GM19043 (cell line): Measurements from ENCODE around the gene TNNT1.

ENCODE experiments used
- ATAC-seq: cut with Tn5 transposase; IDR thresholded peaks from one replicate; pipeline ENCODE4 v1.9.1; 2021; ENCODE audit warnings: low read depth; ENCODE audit not compliant: unreplicated experiment

TNNT1 gene

DNA sequence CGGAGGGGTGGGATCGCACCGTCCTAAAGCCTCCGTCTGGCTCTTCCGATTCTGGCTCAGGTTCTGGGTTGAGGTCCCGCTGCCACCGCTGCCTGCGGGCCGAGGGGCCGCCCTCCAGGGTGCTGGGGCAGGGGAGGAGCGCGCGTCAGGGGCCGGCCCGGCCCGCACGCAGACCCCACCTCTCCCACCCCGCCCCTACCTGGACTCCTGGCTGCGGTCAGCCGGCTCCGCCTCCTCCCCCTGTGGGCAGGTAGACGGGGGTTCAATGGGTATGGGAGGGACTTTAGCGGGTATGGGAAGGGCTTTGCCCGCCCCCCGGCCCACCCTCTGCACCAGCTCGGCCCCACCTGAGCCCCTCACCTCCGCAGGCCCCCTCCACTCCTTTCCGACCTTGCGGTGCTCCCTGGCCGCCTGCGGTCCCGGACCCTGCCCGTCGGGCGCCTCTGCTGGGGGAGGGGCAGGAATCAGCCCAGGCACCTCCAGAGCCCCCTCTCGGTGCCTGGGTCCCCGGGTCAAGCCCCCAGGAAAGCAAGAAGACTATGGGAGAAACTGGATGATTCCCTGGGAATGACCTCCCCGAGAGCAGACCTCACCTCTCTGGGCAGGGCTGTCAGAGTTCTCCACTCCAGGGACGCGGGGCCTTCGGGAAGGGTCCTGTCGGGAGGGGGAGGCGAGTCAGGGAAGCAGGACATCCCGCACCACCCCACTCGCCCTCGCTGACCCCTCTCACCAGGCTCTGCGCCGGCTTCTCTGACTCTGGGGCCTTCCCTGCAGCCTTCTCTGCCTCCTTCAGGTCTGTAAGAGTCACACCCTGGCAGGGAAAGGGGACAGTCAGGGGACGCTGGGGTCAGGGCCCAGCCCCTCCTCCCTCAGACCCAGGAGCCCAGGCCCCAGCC, 56.3 kb downstream of the TNNT1 start:
- no peak for ATAC-seq

DNA sequence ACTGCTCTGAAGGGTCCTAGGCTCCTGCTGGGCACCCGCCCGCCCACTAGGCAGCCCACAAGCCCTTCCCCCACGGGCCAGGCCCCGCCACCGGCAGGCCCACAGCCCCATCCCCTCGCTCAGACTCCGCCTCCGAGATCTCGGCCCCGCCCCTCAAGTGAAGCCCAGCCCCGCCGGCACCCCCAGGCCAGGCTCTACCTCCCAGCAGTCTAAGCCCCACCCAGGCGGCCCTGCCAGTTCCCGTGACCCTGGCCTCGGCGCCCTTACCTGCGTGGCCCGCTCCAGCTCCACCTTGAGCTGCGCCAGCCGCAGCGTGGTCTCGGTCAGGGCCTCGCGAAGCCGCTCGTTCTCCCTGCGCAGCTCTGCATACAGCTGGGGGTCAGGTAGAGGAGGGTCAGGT, 57.1 kb downstream of the TNNT1 start:
- no peak for ATAC-seq

DNA sequence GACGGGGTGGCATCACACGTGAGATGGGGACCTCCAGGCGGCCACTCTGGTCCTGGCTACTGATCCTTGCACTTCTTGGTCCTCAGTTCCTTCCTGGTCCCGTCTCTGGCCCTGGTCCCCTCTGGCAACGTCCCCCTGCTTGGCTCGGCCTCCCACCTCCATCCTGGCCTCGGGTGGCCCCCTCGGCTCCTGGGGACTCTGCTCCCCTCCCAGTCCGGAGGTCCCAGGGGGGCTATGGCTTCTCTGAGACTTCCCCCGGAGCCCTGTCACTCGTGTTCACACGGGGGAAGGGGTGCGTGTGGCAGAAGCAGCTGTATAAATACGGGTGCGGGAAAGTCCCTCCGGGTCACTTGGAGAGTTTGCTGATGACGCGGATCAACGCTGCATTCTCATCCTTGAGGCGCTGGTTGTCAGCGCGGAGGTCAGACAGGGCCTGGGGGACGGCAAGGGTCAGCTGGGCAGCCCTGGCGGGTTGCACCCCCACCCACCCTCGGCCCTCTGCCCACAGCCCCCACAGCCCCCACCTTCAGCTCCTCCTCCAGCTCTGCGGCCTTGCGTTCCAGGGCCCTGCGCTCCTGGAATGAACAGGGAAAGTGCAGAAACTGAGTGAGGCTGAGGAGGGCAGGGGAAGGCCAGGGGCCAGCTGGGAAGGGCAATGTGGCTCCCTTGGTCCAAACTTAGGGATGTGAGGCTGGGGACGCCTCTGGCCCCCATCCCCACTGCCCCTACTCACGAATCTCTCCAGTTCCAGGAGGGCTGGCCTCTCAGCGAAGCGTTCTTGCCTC, 57.7 kb downstream of the TNNT1 start:
- ATAC-seq: no peak

DNA sequence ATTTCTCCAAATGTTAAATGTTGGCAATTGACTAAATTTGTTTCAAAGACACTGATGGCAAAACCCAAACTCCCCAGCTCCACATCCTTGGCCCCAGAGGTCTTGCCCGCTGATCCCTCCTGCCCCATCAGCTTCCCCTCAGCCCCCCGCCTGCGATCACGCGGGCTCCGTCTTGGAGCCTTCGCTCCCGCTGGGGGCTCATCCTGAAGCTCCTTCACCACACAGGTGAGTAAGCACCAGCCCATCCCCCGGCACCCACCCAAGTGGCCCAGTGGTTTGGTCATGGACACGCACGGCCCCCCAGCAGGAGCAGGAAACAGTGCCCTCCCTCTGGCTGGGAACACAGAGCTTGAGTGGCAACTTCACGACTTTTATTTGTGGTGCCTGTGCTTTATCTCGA, 58.4 kb downstream of the TNNT1 start:
- ATAC-seq: no peak

DNA sequence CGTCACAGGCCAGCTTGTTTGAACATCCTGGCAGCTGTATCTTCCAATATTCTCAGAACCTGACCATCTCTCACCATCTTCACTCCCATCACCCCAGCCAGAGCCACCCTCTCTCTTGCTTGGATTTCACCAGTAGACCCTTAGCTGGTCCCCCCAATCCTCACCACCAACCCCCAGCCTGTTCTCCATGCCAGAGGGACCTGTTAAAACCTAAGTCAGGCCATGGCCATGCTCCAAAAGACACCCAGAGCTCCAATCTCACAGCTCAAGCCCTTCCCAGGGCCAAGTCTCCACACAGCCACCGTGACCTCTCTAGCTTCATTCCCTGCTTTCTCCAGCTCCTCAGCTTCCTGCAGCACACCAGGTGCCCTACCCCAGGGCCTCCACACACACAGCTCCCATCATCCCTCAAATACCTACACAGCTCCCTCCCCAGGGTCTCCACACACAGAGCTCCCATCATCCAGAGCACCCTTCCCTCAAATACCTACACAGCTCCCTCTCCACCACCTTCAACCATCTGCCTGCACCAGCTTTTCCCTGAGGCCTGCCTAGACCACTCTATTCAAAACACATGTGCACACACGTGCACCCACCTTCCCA, 59.6 kb downstream of the TNNT1 start:
- ATAC-seq: no peak

DNA sequence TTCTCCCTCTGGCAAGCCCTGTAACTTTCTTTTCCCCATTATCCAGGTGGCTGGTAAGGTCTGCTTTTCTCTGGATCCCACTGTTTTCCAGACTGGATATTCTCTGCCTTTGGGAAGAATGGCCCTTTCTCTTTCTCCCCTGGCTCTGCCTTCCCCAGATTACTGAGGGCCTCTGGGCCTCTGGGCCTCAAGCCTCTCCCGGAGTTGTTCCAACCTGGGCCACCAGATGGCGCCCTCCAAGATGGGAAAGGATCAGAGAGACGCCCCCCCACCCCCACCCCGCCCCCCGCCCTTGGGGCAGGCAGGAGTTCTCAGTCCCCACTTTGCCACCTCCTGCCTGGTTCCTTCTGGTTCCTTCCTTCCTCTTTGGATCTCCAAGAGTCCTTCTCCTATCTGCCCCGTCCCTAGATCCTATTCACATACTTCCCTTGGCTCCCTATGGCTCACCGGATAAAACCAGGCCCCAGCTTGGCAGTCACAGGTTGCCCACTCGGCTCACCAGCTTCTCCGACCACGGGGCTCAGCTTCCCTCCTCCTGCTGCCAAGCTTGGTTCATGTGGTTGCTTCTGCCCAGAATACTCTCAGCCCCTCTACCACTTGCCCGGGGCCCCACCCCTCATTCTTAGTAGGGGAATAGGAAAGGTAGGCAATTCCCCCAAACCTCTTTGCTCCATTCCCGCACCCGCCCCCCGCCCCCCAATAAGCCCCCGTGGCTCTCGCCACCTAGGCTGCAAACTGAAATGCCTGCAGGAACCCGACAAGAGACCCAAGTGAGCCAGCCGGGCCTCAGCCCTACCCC, 60.3 kb downstream of the TNNT1 start:
- ATAC-seq: no peak

DNA sequence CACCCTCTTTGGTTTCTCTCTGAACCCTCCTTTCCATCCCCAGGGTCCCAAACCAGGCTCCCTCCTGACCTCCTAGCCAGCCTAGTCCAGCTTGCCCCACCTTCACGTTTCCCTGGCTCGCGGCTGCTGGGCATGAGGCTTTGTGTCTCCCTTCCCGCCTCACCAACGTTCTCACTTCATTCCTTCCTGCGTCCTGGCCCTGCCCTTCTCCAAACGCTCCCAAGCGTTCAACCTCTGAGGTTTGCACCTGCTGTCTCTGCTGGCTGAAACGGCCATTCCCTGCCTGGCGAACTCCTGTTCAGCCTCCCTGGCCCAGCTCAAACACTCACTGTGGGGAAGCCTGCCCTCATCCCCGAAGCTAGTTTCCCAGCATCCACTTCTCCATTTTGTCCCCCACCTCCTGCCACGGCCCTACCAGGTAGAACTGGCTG, 61.0 kb downstream of the TNNT1 start:
- no peak for ATAC-seq

DNA sequence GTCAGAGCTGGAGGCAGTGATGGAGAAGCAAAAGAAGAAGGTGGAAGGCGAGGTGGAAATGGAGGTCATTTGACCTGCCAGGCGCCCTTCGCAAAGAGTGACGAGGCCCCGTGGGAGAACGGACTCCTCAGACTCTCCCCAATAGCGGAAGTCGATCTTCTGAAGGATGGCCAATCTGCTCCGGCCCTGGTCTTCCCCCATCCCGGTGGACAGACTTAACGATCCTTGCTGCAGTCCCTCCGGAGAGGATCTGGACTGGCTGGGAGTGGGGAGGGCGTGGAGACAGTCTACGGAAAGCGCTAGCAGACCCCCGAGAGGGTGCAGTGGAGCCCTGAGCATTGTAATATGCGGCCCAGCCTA, 61.5 kb downstream of the TNNT1 start:
- ATAC-seq: no peak

DNA sequence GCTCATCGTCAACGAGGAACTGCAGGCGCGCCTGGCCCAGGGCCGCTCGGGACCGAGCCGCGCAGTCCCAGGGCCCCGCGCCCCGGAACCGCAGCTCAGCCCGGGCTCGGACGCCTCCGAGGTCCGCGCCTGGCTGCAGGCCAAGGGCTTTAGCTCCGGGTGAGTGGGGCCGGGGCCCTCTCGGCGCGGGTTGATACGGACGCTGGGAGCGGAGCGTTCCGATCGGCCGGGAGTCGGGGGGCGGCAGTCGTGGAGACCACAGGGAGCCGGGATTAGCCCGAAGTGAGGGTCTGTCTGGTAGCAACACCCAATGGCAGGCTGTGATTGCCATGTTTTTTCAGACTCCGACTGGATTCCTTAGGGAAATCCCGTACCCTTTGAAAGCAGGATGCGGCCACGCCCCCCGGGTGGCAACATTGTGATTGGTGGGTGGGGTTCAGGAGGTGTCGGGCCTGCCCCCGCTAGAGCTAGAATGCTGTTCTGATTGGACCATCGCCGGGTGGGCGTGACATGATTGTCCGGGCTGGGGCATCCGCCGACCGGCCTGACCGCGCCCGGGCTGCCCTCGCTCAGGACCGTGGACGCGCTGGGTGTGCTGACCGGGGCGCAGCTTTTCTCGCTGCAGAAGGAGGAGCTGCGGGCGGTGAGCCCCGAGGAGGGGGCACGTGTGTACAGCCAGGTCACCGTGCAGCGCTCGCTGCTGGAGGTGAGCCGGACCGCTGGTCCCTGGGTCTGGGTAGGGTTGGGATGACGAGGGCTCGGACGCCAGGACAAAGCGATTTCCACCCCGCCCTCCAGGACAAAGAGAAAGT, 62.1 kb downstream of the TNNT1 start:
- ATAC-seq: no peak

DNA sequence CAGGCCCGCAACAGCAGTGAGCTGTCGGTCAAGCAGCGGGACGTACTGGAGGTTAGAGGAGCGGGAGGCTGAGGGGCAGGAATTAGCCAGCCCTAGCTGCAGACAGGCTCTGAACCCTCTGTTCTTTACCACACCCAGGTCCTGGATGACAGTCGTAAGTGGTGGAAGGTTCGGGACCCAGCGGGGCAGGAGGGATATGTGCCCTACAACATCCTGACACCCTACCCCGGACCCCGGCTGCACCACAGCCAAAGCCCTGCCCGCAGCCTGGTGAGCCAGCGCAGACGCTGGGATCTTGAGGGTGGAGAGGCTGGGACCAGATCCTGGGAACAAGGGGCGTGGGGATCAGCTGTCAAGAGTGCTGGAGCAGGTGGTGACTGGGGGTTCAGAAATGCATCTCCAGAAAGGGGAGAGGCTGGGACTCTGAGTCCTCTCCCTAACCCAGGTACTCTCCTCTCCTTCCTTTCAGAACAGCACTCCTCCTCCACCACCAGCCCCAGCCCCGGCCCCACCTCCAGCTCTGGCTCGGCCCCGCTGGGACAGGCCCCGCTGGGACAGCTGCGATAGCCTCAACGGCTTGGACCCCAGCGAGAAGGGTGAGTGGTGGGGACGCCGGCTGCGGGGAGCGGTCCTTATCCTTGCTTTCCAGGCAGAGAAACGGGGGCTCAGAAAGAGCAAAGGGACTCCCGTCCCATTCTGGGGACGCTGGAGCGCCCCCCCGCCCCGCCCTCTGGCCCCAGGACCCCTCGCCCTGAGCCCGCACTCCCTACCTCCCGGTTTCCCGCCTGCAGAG, 62.9 kb downstream of the TNNT1 start:
- no peak for ATAC-seq

DNA sequence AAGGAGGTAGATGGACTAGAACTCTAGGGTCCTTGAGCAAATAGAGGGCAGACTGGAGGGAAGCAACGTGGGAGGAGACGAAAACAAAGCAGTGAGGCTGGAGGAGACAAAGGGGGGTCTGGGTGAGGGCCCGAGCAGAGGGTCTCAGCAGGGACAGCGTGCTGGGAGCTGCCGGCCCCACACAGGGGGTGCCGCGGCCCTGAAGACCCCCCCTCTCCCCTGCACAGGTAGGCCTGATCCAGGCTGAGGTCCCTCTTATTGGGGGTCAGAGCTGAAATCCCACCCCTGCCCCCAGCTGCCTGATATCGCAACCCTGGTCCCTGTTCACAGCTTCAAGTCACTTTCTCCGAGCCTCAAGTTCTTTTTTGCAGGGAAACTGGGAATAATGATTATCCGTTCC, 64.6 kb downstream of the TNNT1 start:
- ATAC-seq: no peak

DNA sequence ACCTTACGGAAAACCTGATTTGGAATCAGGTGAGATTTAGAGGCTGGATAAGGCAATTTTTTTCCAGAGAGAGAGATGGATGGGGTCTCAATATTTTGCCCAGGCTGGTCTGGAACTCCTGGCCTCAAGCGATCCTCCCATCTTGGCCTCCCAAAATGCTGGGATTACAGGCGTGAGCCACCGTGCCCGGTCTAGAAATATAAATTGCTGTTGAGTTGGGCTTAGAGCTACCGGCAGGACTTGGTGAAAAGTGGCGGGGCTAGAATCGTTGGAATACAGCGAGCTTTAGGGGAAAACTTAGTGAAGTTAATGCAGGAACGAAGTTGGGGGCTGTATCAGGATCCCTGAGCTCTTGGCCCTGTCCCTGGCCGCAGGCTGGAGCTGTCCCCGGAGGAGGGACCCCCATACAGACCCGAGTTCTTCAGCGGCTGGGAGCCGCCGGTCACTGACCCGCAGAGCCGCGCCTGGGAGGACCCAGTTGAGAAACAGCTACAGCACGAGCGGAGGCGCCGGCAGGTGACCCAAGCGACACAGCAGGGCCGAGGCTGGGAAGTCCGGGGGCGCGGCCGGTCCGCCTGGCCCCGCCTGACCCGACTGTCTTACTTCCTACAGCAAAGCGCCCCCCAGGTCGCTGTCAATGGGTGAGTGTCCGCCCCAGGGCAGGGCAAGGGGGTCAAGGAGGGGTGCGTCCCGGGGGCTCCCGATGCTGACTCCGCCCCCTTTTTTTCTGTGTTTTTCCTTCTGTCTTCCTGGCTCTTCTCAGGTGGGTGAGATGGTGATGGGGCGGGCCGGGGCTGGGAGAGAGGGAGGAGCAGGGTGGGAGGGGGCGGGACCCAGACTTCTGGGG, 65.8 kb downstream of the TNNT1 start:
- no peak for ATAC-seq
